HUES6 (cell line): Measurements from ENCODE around the gene UPF2.

ENCODE experiments used
- H3K27ac ChIP-seq: 2 replicates; pipeline ENCODE4 v1.7.0; 2013; ENCODE audit warnings: low read depth, mild to moderate bottlenecking, low read length, inconsistent platforms
- H3K27me3 ChIP-seq: 2 replicates; pipeline ENCODE4 v1.6.1; 2013; ENCODE audit warnings: low read length; ENCODE audit not compliant: control insufficient read depth, insufficient read depth
- H3K36me3 ChIP-seq: 2 replicates; pipeline ENCODE4 v1.6.1; 2013; ENCODE audit warnings: low read length; ENCODE audit not compliant: control insufficient read depth, insufficient read depth
- H3K4me1 ChIP-seq: 2 replicates; pipeline ENCODE4 v1.6.1; 2013; ENCODE audit warnings: low read length; ENCODE audit not compliant: control insufficient read depth, insufficient read depth
- H3K4me3 ChIP-seq: 2 replicates; pipeline ENCODE4 v1.5.1; 2013; ENCODE audit warnings: low read depth, low read length
- H3K9ac ChIP-seq: one replicate; pipeline ENCODE4 v1.6.1; 2013; ENCODE audit warnings: mild to moderate bottlenecking, low read length
- H3K9me3 ChIP-seq: 2 replicates; pipeline ENCODE4 v1.6.1; 2013; ENCODE audit warnings: low read depth, low read length; ENCODE audit not compliant: control insufficient read depth, insufficient read depth

The UPF2 gene

GRCh38 chr10:12041766-12042408 is 722 bp downstream of the UPF2 start:
- Histone ChIP-seq H3K4me1 (peaks cover 15% of the 10 kb centered on the region), H3K9ac (peak overlapping the region; percentile 100), H3K27me3 (no peaks in the 10 kb centered on the region), H3K4me3 (peak overlapping the region; percentile 97), H3K27ac (peak overlapping the region; percentile 100), H3K9me3 (no peaks in the 10 kb centered on the region), H3K36me3 (no peaks in the 10 kb centered on the region)

GRCh38 chr10:12036073-12036655 is 6.4 kb downstream of the UPF2 start:
- Histone ChIP-seq H3K9me3 (no peaks in the 10 kb centered on the region), H3K36me3 (peaks cover 33% of the 10 kb centered on the region), H3K9ac (no peak overlapping the region), H3K4me1 (0 out of 2 replicates have a peak, but pooled peaks cover 5% of the 10 kb centered on the region), H3K27me3 (no peaks in the 10 kb centered on the region), H3K4me3 (no peak overlapping the region), H3K27ac (no peak overlapping the region)

DNA sequence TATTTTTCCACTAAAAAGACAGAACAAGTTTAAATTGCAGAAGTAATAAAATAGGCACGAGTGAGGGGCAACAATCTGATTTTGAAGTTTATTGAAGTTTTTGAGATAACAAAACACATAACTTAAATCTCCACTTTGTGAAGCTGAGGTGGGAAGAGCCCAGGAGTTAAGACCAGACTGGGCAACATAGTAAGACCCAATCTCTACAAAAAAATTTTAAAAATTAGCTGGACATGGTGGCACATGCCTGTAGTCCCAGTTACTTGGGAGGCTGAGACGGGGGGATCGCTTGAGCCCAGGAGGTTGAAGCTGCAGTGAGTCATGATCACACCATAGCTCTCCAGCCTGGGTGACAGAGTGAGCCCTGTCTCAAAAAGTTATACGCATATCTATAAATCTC is 11.2 kb downstream of the UPF2 start:
- Histone ChIP-seq H3K4me1 (no peaks in the 10 kb centered on the region), H3K9me3 (no peaks in the 10 kb centered on the region), H3K9ac (no peak overlapping the region), H3K27me3 (no peaks in the 10 kb centered on the region), H3K4me3 (no peak overlapping the region), H3K36me3 (peaks cover 61% of the 10 kb centered on the region), H3K27ac (no peak overlapping the region)

GRCh38 chr10:12027539-12027938 is 15.1 kb downstream of the UPF2 start:
- Histone ChIP-seq H3K27ac (no peak overlapping the region), H3K4me3 (no peak overlapping the region), H3K4me1 (no peaks in the 10 kb centered on the region), H3K9me3 (no peaks in the 10 kb centered on the region), H3K27me3 (no peaks in the 10 kb centered on the region), H3K36me3 (peaks cover 39% of the 10 kb centered on the region), H3K9ac (no peak overlapping the region)

DNA sequence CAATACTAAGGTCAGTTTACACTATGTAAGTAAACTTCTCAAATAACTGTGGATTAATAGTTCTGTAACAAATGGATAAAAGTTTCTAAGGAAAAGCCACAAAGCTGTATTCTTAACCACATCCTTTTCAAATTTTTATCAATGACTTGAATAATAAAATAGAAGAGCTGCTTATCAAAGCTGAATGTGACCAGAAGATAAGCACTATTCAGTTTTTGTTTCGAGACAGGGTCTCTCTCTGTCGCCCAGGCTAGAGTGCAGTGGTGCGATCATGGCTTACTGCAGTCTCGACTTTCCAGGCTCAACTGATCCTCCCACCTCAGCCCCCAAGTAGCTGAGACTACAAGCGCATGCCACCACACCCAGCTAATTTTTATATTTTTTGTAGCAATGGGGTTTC is 17.0 kb downstream of the UPF2 start:
- no peak overlapping the region for H3K9ac ChIP-seq
- H3K36me3 ChIP-seq, result peaks cover 29% of the 10 kb centered on the region
- no peak overlapping the region for H3K27ac ChIP-seq
- H3K9me3 ChIP-seq, result no peaks in the 10 kb centered on the region
- no peaks in the 10 kb centered on the region for H3K27me3 ChIP-seq
- no peaks in the 10 kb centered on the region for H3K4me1 ChIP-seq
- H3K4me3 ChIP-seq, result no peak overlapping the region

DNA sequence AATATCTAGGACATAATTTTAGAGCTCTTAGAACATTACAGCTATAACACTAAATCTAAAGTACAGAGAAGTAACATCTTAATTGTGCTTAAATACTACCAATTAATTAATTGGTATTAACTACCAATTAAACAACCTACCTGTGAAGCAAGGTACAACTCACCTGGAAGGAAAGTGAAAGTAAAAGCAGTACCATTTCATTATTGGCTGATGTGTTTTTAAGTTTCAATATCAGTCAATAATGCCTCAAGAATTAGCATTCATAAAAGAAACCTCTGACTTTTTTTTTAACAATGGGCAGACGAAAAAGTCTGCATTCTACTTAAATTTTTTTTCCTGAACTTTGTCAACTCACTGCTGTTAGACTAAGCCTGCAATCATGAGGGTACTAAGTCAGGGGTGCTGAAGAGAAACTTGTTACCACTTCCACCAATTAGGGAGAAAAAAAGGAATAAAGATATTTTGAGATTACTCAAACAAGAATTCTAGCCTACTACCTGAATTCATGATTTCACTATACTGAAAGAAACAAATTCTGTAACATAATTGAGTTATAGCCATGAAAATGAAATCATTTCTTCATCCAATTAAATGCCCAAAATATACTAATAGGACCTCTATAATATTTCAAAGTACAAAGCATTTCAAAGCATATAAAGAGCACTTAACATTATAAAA is 19.9 kb downstream of the UPF2 start:
- Histone ChIP-seq H3K4me1 (no peaks in the 10 kb centered on the region), H3K36me3 (peaks cover 10% of the 10 kb centered on the region), H3K9me3 (no peaks in the 10 kb centered on the region), H3K9ac (no peak overlapping the region), H3K27ac (no peak overlapping the region), H3K27me3 (no peaks in the 10 kb centered on the region), H3K4me3 (no peak overlapping the region)

- no peaks in the 10 kb centered on the region for H3K9me3 ChIP-seq
- no peaks in the 10 kb centered on the region for H3K27me3 ChIP-seq
- no peak overlapping the region for H3K4me3 ChIP-seq
- H3K9ac ChIP-seq, result no peak overlapping the region
- H3K36me3 ChIP-seq, result 0 out of 2 replicates have a peak, but pooled peaks cover 3% of the 10 kb centered on the region
- no peaks in the 10 kb centered on the region for H3K4me1 ChIP-seq
- no peak overlapping the region for H3K27ac ChIP-seq
Measured at GRCh38 chr10:12020574-12020973, 22.0 kb downstream of the UPF2 start.

- Histone ChIP-seq H3K27me3 (no peaks in the 10 kb centered on the region), H3K4me1 (no peaks in the 10 kb centered on the region), H3K27ac (0 out of 2 replicates have a peak overlapping the region, but pooled peaks have one; percentile 1), H3K9me3 (no peaks in the 10 kb centered on the region), H3K9ac (no peak overlapping the region), H3K4me3 (no peak overlapping the region), H3K36me3 (0 out of 2 replicates have a peak, but pooled peaks cover 3% of the 10 kb centered on the region)
Measured at GRCh38 chr10:12019283-12019971, 23.2 kb downstream of the UPF2 start.

GRCh38 chr10:12018438-12019282 is 23.9 kb downstream of the UPF2 start:
- Histone ChIP-seq H3K4me1 (no peaks in the 10 kb centered on the region), H3K9ac (no peak overlapping the region), H3K27ac (0 out of 2 replicates have a peak overlapping the region, but pooled peaks have one; percentile 1), H3K27me3 (no peaks in the 10 kb centered on the region), H3K9me3 (no peaks in the 10 kb centered on the region), H3K36me3 (peaks cover 6% of the 10 kb centered on the region; the same call in 1 of the 2 replicates), H3K4me3 (no peak overlapping the region)

- Histone ChIP-seq H3K4me1 (no peaks in the 10 kb centered on the region), H3K9me3 (peaks cover 12% of the 10 kb centered on the region), H3K36me3 (peaks cover 28% of the 10 kb centered on the region), H3K9ac (no peak overlapping the region), H3K27me3 (no peaks in the 10 kb centered on the region), H3K27ac (no peak overlapping the region), H3K4me3 (no peak overlapping the region)
Measured at GRCh38 chr10:12013926-12014325, 28.7 kb downstream of the UPF2 start.
